LNCaP clone FGC (cell line): ENCODE results near the gene RPL3.

Source experiments
- DNase-seq: peaks from one replicate; pipeline ENCODE4 v3.0.0-alpha.2; 2011; ENCODE audit warnings: low read depth
- H3K4me3 ChIP-seq: 2 replicates; pipeline ENCODE4 v1.5.1; 2011; ENCODE audit warnings: mild to moderate bottlenecking, low read depth, low read length, control low read depth
- CTCF ChIP-seq: IDR thresholded peaks from 2 replicates; pipeline ENCODE4 v1.5.1; 2012; ENCODE audit warnings: mild to moderate bottlenecking; ENCODE audit not compliant: control insufficient read depth, insufficient read depth; ENCODE audit errors: extremely low read depth

Gene RPL3

DNA sequence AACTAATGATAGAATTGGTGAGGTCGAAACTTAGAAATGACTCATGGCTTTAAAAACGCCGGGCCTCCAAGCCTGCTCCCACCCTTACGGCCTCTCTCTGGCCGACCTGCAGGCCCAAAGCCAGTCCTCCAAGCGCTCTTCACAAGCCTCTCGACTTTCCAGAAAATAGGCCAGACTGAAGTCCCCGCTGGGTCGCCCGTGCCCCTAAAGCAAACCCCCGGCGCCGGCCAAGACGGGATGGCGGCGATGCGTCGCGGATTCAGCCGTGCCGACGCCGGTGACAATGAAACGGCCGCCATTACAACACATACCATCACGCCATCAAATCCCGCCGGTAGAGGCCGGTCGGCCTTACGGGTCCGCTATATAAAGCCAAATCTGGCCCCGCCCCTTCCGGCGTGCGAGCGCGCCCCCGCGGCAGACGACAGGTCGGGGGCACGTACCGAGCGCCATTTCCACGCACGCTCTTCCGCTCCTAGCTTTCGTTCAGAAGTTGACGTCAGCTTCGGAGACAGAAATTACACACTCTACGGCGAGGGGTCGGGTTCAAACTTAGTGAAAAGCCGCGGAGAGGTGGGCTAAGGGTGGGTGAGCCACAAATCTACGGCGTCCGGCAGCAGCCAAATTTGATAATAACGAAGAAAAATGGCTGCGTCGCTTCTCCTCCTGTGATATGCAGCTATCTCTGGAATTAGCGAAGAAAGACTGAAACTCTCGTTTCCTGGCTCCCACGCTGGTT, at the start of gene RPL3:
Gene RPL3 (minus strand): TSS at position 340 of the 739 bp plus-strand sequence. CDS start 26 bp downstream, at position 314.
- peak; percentile 89 for DNase-seq
- H3K4me3 ChIP-seq = peak within 1 kb of the TSS; percentile 96
- TF ChIP-seq CTCF = no peak

DNA sequence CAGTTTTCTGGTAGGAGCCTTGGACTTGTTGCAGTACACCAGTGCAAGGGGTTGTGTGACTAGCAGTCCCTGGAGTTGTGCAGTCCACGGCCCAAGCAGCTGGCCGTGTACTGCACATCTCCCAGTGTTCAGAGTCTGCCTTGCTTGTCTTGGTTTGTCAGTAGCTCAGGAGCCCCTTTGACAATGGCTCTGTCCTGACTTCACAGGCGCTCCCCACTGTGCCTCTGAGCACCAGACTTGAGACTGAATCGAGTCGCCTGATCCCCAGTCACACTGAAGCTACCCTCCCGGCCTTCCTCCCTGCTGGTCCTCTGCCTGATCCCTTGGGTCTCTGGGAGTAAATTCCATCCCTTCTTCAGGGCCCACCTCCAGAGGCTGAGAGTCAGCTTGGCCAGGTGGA, 49.8 kb upstream of the RPL3 start:
- no peak for TF ChIP-seq CTCF
- no peak for DNase-seq
- H3K4me3 ChIP-seq = no peak overlapping the region

DNA sequence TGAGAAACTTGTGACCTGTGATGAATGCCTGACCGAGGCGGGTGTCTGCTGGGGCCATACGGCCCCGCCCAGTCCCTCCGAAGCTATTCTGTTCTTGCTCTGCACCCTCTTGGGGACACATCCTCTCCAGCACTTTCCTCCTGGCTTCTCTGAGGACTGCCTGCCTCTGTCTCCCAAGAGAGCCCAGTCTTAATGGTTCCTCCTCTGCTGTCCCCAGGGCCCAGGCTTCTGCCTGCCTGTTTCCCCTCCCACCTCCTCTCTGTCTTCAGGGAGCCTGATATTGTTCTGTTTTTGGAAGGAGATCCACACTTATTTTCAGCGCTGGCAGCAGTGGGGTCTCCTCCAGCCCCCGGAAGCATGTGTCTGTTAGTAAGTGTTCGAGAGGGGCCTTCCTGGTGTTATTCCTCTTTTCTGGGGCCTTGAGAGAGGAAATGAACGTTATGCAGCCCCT, 49.1 kb upstream of the RPL3 start:
- H3K4me3 ChIP-seq = no peak overlapping the region
- no peak for TF ChIP-seq CTCF
- DNase-seq = no peak

DNA sequence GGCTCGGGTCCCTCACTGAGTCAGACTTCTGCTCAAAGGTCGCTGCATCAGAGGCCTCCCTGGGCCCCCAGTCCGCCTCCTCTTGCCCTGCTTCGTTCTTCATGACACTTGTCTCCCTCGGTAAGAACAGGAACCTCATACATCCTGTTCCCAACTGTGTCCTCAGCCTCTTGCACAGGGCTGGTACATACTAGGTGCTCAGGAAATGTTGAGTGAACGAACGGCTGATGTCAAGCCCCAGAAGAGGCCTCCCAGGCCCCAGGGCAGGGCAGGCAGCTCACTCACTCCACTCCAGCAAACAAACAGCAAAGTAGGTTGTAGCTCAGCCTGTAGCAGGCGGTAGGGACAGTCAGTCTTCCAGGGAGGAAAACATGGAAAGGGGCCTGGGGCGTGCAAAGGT, 47.6 kb upstream of the RPL3 start:
- no peak for DNase-seq
- H3K4me3 ChIP-seq = no peak overlapping the region
- no peak for TF ChIP-seq CTCF

DNA sequence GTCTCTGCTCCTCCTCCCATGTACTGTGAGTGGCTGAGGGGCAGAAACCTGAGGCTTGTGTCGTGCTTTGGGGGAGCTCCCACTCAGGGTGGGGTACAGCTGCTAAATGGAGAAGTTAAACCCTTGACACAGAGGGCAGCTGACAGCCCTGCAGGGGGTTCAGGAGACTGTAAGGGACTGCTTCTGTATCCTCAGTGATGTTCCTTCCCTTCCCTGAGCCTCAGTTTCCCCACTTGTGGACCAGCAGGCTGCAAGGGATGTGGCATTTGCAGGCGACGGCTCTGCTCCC, 46.0 kb upstream of the RPL3 start:
- DNase-seq = no peak
- no peak overlapping the region for H3K4me3 ChIP-seq
- TF ChIP-seq CTCF = no peak

- DNase-seq = no peak
- H3K4me3 ChIP-seq = no peak overlapping the region
- no peak for TF ChIP-seq CTCF
Observed at GRCh38 chr22:39364714-39365491, 45.5 kb upstream of the RPL3 start.
